ENCODE measurements around the gene KRTAP10-6.
"Not testable (repeated sequence)": the region's sequence is repeated elsewhere in the genome, so short reads cannot be mapped to it uniquely, and the experiment has no call there.

The KRTAP10-6 gene

DNA sequence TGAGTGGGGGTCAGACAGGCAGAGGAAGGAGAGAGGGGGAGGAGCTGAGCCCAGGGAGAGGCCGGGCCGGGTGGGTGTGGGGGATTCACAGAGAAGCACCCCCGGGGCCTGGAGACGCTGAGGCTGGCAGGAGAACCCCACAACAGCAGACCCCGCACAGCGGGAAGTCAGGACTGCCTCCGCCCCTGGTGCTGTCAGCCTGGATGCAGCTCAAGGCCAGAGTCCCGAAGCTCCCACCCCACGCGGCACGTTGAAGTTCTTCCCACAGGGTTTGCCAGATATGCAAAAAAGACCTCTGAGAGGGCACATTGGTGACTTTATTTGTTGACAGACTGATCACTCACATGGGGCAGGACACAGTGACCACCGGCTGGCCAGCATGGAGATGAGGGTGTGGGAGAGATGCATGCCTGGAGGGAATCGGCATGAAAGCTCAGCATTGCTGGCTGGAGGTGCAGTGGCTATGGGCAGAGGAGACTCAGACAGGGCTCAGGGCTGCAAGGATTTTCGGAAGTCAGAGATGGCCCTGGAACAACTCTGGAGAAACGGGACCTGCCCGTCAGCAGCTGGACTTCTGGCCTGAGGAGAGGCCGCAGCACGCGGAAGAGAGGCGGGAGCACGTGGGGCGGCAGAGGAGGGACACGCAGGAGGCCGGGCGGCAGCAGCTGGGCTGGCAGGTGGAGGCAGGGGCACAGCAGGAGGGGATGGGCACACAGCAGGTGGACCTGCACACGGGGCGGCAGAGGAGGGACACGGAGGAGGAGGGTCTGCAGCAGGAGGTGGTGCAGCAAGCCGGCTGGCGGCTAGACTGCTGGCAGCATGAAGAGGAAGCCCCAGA, 34.6 kb downstream of the KRTAP10-6 start:
- no peak for DNase-seq (ENCODE audit: low spot score)

- DNase-seq (ENCODE audit: low spot score) = no peak
These were observed 35.4 kb downstream of the KRTAP10-6 start for GRCh38 chr21:44556879-44557278.

GRCh38 chr21:44555200-44555875, 37.0 kb downstream of the KRTAP10-6 start:
- no peak for DNase-seq (ENCODE audit: low spot score)

DNA sequence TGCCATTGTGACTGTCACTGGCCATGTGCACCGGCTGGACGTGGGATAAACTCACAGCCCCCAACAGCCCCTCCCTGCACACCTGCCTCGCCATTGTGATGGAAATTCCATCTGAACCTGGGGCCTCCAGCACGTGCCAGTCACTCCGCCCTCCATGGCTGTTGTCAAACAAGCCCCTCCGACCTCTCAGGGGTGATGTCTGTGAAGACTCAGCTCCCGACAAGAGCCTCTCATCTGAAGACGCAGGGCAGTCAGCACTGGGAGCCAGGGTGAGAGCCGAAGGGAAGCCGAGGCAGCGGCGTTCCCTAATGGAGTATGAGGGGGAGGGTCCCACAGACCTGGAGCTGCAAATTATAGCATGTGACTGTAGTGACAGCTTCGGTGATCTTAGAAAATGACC, 39.6 kb downstream of the KRTAP10-6 start:
- no peak for DNase-seq (ENCODE audit: low spot score)

DNA sequence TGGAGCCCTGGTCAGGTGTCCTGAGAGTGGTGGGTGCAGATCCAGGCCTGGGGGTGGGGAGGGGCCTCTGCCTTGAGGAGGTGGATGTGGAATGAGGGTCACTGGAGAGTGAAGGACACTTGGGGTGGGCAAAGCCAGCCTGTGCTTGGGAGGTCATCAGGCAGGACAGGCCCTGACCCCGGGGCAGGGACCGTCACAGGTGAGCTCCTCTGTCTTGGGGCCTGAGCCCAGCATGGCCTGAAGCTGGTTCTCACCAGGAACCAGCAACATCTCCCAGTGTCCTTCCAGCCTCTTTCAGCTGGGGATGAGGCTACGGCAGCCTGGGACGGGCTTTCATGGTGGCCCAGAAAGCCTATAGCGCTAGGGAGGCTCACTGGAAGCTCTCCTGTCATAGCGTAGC, 40.2 kb downstream of the KRTAP10-6 start:
- no peak for DNase-seq (ENCODE audit: low spot score)

GRCh38 chr21:44551340-44551961, 40.9 kb downstream of the KRTAP10-6 start, which contains the start of gene KRTAP10-2:
TSS of gene KRTAP10-2 (minus strand) at chr21:44551505. CDS start at chr21:44551458, 47 bp downstream.
- no peak for DNase-seq (ENCODE audit: low spot score)

GRCh38 chr21:44550807-44551206, 41.5 kb downstream of the KRTAP10-6 start:
- no peak for DNase-seq (ENCODE audit: low spot score)

GRCh38 chr21:44550285-44550684, 42.0 kb downstream of the KRTAP10-6 start:
- not testable (repeated sequence) for DNase-seq (ENCODE audit: low spot score)

- no peak for DNase-seq (ENCODE audit: low spot score)
These were observed 42.6 kb downstream of the KRTAP10-6 start for GRCh38 chr21:44549525-44550211.

GRCh38 chr21:44548922-44549321, 43.4 kb downstream of the KRTAP10-6 start:
- no peak for DNase-seq (ENCODE audit: low spot score)

GRCh38 chr21:44548381-44548780, 43.9 kb downstream of the KRTAP10-6 start:
- DNase-seq (ENCODE audit: low spot score) = no peak

DNA sequence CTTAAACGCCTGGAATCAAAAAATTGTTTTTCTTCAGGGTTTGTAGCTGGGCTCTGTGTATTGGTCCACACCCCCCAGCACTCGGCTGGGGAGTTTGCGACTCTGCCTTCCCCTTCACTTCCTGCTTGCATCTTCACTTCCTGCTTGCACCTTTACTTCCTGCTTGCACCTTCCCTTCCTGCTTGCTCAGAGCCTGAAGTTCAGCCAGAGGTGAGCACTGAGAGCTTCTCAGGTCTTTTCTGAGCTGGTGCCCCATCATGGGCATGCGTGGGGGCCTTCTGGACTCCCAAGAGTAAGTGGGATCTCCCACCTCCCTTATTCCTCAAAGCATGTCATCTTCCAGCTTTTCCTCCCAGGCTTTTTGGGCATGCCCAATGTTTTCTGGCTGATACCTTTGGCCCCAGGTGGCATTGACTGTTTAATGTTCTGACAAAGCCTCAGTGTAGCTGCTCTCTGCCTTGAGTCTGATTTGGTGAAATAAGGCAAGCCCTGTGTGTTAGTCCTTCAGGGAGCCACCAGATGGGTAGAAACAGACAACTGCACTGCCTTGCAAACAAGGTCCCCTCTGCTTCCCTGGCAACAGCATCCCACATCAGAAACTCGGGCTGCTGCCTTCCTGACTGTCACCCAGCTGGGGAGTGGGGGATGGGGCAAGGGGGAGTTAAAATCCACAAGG, 44.5 kb downstream of the KRTAP10-6 start:
- no peak for DNase-seq (ENCODE audit: low spot score)

GRCh38 chr21:44544566-44544965, 47.7 kb downstream of the KRTAP10-6 start:
- DNase-seq (ENCODE audit: low spot score) = no peak

- no peak for DNase-seq (ENCODE audit: low spot score)
These were observed 49.6 kb downstream of the KRTAP10-6 start for GRCh38 chr21:44542716-44543115.

All from hematopoietic multipotent progenitor cell treated with erythropoietin and hydrocortisone succinate and interleukin-3 and kit ligand, for 17 days (in vitro differentiated cells).